WTC11 (cell line): ENCODE measurements around the gene TACR1. TPM values are rescaled to one million over a fixed set of nuclear protein-coding genes. Genes with fewer than 3 reads are reported as not detected.

Experiments
- ATAC-seq: fragments of 200-7000 bp; cut with Tn5 transposase; 2 replicates; pipeline ENCODE4 v1.10.0; 2021; ENCODE audit warnings: mild to moderate bottlenecking, moderate library complexity
- CTCF ChIA-PET: fragments of 300-600 bp; sonication (Branson Sonifier 250); formaldehyde crosslinking; loops from one replicate; lab custom pipeline; 2021; ENCODE audit warnings: antibody characterized with exemption; lab: Charles Lee
- POLR2A ChIA-PET: fragments of 350-600 bp; sonication (Branson Sonifier 250); formaldehyde crosslinking; loops from one replicate; lab custom pipeline; 2021; ENCODE audit warnings: antibody characterized with exemption; lab: Charles Lee
- DNase-seq: peaks from one replicate; pipeline ENCODE4 v3.0.0; 2021; ENCODE audit warnings: low spot score
- H3K27ac Mint-ChIP-seq: 2 replicates; pipeline ENCODE4 v1.8.0; 2021; ENCODE audit warnings: mixed read lengths
- H3K27me3 Mint-ChIP-seq: 2 replicates; pipeline ENCODE4 v1.8.0; 2021; ENCODE audit warnings: low read depth, mild to moderate bottlenecking, moderate library complexity, mixed read lengths
- H3K36me3 Mint-ChIP-seq: 2 replicates; pipeline ENCODE4 v1.8.0; 2021; ENCODE audit warnings: mixed read lengths
- H3K4me1 Mint-ChIP-seq: 2 replicates; pipeline ENCODE4 v1.8.0; 2022; ENCODE audit warnings: mixed read lengths
- H3K4me3 Mint-ChIP-seq: 2 replicates; pipeline ENCODE4 v1.8.0; 2021; ENCODE audit warnings: mild to moderate bottlenecking, moderate library complexity, mixed read lengths
- H3K9me3 Mint-ChIP-seq: 2 replicates; pipeline ENCODE4 v1.8.0; 2021; ENCODE audit warnings: mixed read lengths
- ATF1 ChIP-seq: sonication (generic); formaldehyde crosslinking; IDR thresholded peaks from 2 replicates; pipeline ENCODE4 v1.8.1; 2023; ENCODE audit warnings: mild to moderate bottlenecking, moderate library complexity, missing genetic modification reagents
- ATF3 ChIP-seq: sonication (generic); formaldehyde crosslinking; conservative IDR thresholded peaks from 2 replicates; pipeline ENCODE4 v1.8.1; 2022; ENCODE audit warnings: mild to moderate bottlenecking, missing genetic modification reagents
- CDX4 ChIP-seq: fragments of 250-450 bp; sonication (Bioruptor Pico); IDR thresholded peaks from 2 replicates; pipeline ENCODE4 v1.9.0; 2021; ENCODE audit warnings: moderate library complexity, mild to moderate bottlenecking, inconsistent platforms, borderline replicate concordance
- ELF4 ChIP-seq: sonication (generic); formaldehyde crosslinking; IDR thresholded peaks from 2 replicates; pipeline ENCODE4 v1.8.1; 2022; ENCODE audit warnings: low read depth, mild to moderate bottlenecking, moderate library complexity, missing genetic modification reagents
- ESRRA ChIP-seq: sonication (generic); formaldehyde crosslinking; IDR thresholded peaks from 2 replicates; pipeline ENCODE4 v1.8.1; 2022; ENCODE audit warnings: mild to moderate bottlenecking, missing genetic modification reagents, borderline replicate concordance
- GTF2I ChIP-seq: fragments of 250-450 bp; sonication (Bioruptor Pico); conservative IDR thresholded peaks from 2 replicates; pipeline ENCODE4 v1.4.0; 2021; ENCODE audit warnings: mild to moderate bottlenecking
- HMGA2 ChIP-seq: fragments of 250-450 bp; sonication (Bioruptor Pico); IDR thresholded peaks from 2 replicates; pipeline ENCODE4 v1.4.0; 2021; ENCODE audit warnings: mild to moderate bottlenecking, moderate library complexity
- IRF1 ChIP-seq: sonication (generic); formaldehyde crosslinking; IDR thresholded peaks from 2 replicates; pipeline ENCODE4 v1.8.0; 2023; ENCODE audit warnings: missing genetic modification reagents
- KAT7 ChIP-seq: sonication (generic); formaldehyde crosslinking; IDR thresholded peaks from 2 replicates; pipeline ENCODE4 v1.8.1; 2023; ENCODE audit warnings: missing genetic modification reagents, mild to moderate bottlenecking, borderline replicate concordance
- MXD4 ChIP-seq: fragments of 250-450 bp; sonication (Bioruptor Pico); IDR thresholded peaks from 2 replicates; pipeline ENCODE4 v1.8.0; 2021; ENCODE audit warnings: mild to moderate bottlenecking, moderate library complexity, borderline replicate concordance
- MYBL2 ChIP-seq: sonication (generic); formaldehyde crosslinking; IDR thresholded peaks from 2 replicates; pipeline ENCODE4 v1.8.1; 2023; ENCODE audit warnings: mild to moderate bottlenecking, moderate library complexity, missing genetic modification reagents
- NFATC4 ChIP-seq: fragments of 250-450 bp; sonication (Bioruptor Pico); IDR thresholded peaks from 2 replicates; pipeline ENCODE4 v1.9.0; 2021; ENCODE audit warnings: mild to moderate bottlenecking
- OVOL2 ChIP-seq: fragments of 250-450 bp; sonication (Bioruptor Pico); IDR thresholded peaks from 2 replicates; pipeline ENCODE4 v1.9.0; 2021; ENCODE audit warnings: mild to moderate bottlenecking, borderline replicate concordance
- PREB ChIP-seq: sonication (generic); formaldehyde crosslinking; IDR thresholded peaks from 2 replicates; pipeline ENCODE4 v1.8.1; 2022; ENCODE audit warnings: mild to moderate bottlenecking, missing genetic modification reagents, moderate library complexity, borderline replicate concordance
- RELA ChIP-seq: sonication (generic); formaldehyde crosslinking; IDR thresholded peaks from 2 replicates; pipeline ENCODE4 v1.8.1; 2022; ENCODE audit warnings: missing genetic modification reagents, mild to moderate bottlenecking, borderline replicate concordance
- SMAD4 ChIP-seq: sonication (generic); formaldehyde crosslinking; IDR thresholded peaks from 2 replicates; pipeline ENCODE4 v1.8.0; 2022; ENCODE audit warnings: mild to moderate bottlenecking, missing genetic modification reagents
- TEAD1 ChIP-seq: sonication (generic); formaldehyde crosslinking; IDR thresholded peaks from 2 replicates; pipeline ENCODE4 v1.8.0; 2022; ENCODE audit warnings: mild to moderate bottlenecking, missing genetic modification reagents
- ZBTB43 ChIP-seq: sonication (generic); formaldehyde crosslinking; IDR thresholded peaks from 2 replicates; pipeline ENCODE4 v1.8.1; 2023; ENCODE audit warnings: mild to moderate bottlenecking, missing genetic modification reagents
- ZNF138 ChIP-seq: sonication (generic); formaldehyde crosslinking; conservative IDR thresholded peaks from 2 replicates; pipeline ENCODE4 v1.8.1; 2022; ENCODE audit warnings: mild to moderate bottlenecking, moderate library complexity, missing genetic modification reagents
- ZNF671 ChIP-seq: fragments of 250-450 bp; sonication (Bioruptor Pico); IDR thresholded peaks from 2 replicates; pipeline ENCODE4 v1.8.0; 2021; ENCODE audit warnings: mild to moderate bottlenecking
- total RNA-seq: library from RNA; stranded (reverse); gene quantifications from 3 replicates; pipeline ENCODE4 v1.2.3, GENCODE V29; 2021

Gene TACR1
- total RNA-seq, 1 experiment from 2014 or later: 0.13 TPM

- TF ChIP-seq RELA (CRISPR knock-in tag): no peak
- TF ChIP-seq ELF4 (CRISPR knock-in tag): no peak
- TF ChIP-seq, all 79 proteins: peak for 0
These were observed 177.6 kb downstream of the TACR1 start (continued) for GRCh38 chr2:75021672-75022071.

GRCh38 chr2:75020476-75020875 lies 178.8 kb downstream of the TACR1 start:
- ATAC-seq (no peak), DNase-seq (no peak)
- H3K9me3 Mint-ChIP-seq: no peaks in the 10 kb centered on the region
- no peaks in the 10 kb centered on the region for H3K36me3 Mint-ChIP-seq
- H3K27me3 Mint-ChIP-seq: no peaks in the 10 kb centered on the region
- H3K4me1 Mint-ChIP-seq: peaks cover 3% of the 10 kb centered on the region; the same call in 1 of the 2 replicates
- H3K4me3 Mint-ChIP-seq: no peak overlapping the region
- no peak overlapping the region for H3K27ac Mint-ChIP-seq
- ChIA-PET POLR2A (no interaction called here), CTCF (no interaction called here)
- no peak for TF ChIP-seq ATF1 (CRISPR knock-in tag)
- TF ChIP-seq TEAD1 (CRISPR knock-in tag): no peak
- TF ChIP-seq NFATC4 (CRISPR knock-in tag): no peak
- no peak for TF ChIP-seq MXD4 (CRISPR knock-in tag)
- no peak for TF ChIP-seq IRF1 (CRISPR knock-in tag)

- ATAC-seq (no peak), DNase-seq (no peak)
- peaks cover under 1% of the 10 kb centered on the region; the same call in 1 of the 2 replicates for H3K9me3 Mint-ChIP-seq
- H3K4me3 Mint-ChIP-seq: no peak overlapping the region
- ChIA-PET CTCF (no interaction called here), POLR2A (no interaction called here)
- TF ChIP-seq MYBL2 (no peak), CDX4 (CRISPR knock-in tag) (no peak), ATF3 (CRISPR knock-in tag) (no peak)
- no peaks in the 10 kb centered on the region for H3K36me3 Mint-ChIP-seq
- peaks cover 3% of the 10 kb centered on the region; the same call in 1 of the 2 replicates for H3K4me1 Mint-ChIP-seq
- H3K27me3 Mint-ChIP-seq: no peaks in the 10 kb centered on the region
- H3K27ac Mint-ChIP-seq: no peak overlapping the region
These were observed 179.5 kb downstream of the TACR1 start for GRCh38 chr2:75019790-75020189.

GRCh38 chr2:75018162-75018561 lies 181.2 kb downstream of the TACR1 start:
- Mint-ChIP-seq H3K36me3 (no peaks in the 10 kb centered on the region), H3K4me1 (peaks cover 8% of the 10 kb centered on the region; the same call in 1 of the 2 replicates), H3K9me3 (peaks cover 7% of the 10 kb centered on the region; the same call in 1 of the 2 replicates), H3K4me3 (no peak overlapping the region), H3K27ac (no peak overlapping the region), H3K27me3 (no peaks in the 10 kb centered on the region)
- TF ChIP-seq ZBTB43 (CRISPR knock-in tag): no peak
- no peak for TF ChIP-seq ZNF671 (CRISPR knock-in tag)
- no peak for TF ChIP-seq KAT7 (CRISPR knock-in tag)
- TF ChIP-seq SMAD4: no peak
- no peak for TF ChIP-seq HMGA2 (CRISPR knock-in tag)
- no peak for TF ChIP-seq GTF2I
- no peak for TF ChIP-seq RELA (CRISPR knock-in tag)
- TF ChIP-seq ZNF138 (CRISPR knock-in tag): no peak
- TF ChIP-seq OVOL2 (CRISPR knock-in tag): no peak
- TF ChIP-seq ESRRA: no peak
- no peak for TF ChIP-seq PREB (CRISPR knock-in tag)
- ChIA-PET CTCF (no interaction called here), POLR2A (no interaction called here)
- ATAC-seq (no peak), DNase-seq (no peak)
